Vagina (tissue), 2 donors: ENCODE measurements around the gene CBLB.

Experiments
- CTCF ChIP-seq, 3 experiments: fragments of 450-650 bp in 2 of 3; fragments of 200-600 bp in 1 of 3; sonication (generic) in 1 of 3; IDR thresholded peaks; one replicate each; pipeline ENCODE4 v1.5.1; 2017 to 2019; ENCODE audit warnings: antibody characterized with exemption in 3 of 3, mild to moderate bottlenecking in 2 of 3, moderate library complexity in 2 of 3
- POLR2A ChIP-seq, 2 donors: fragments of 450-650 bp; IDR thresholded peaks; one replicate each; pipeline ENCODE4 v1.6.1; 2017; ENCODE audit warnings: antibody characterized with exemption in 2 of 2, mild to moderate bottlenecking in 2 of 2, moderate library complexity in 2 of 2

DNA sequence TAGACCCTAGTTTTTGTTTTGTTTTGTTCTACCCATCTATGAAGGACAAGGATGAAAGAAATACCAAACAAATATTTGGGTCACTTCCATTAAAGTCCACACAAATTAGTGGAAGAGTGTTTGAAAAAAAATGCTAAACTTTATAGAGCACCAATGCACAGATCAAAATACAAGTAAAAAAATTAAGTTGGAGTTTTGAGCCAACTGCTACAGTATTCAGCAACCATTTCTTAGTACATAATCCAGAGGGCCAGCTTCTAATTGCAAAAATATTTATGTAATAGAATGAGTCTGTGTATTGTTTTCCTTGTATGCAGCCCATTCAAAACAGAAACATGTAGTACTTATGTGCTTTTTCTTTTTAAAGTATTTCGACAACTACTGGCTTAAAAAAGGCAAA is 121.1 kb downstream of the CBLB start:
- no peak for TF ChIP-seq POLR2A (IDR thresholded peaks at IDR 0.05)
- TF ChIP-seq CTCF (IDR thresholded peaks at IDR 0.05): no peak
